A673 (cell line): ENCODE results near the gene TC2N. TPM values are rescaled to one million over a fixed set of nuclear protein-coding genes. Genes with fewer than 3 reads are reported as not detected.

ENCODE experiments used
- BruUV-seq: library from RNA; stranded (reverse); fragments of 400-500 nt; replicated peaks from 2 replicates; lab custom pipeline; 2021; lab: Mats Ljungman, UMichigan
- CTCF ChIA-PET: fragments of 300-600 bp; sonication (Branson Sonifier 250); formaldehyde crosslinking; loops from one replicate; lab custom pipeline; 2022; ENCODE audit warnings: antibody characterized with exemption; lab: Charles Lee
- POLR2A ChIA-PET: fragments of 300-600 bp; sonication (Branson Sonifier 250); formaldehyde crosslinking; loops from one replicate; lab custom pipeline; 2022; ENCODE audit warnings: antibody characterized with exemption; ENCODE audit not compliant: low non-redundant PET; lab: Charles Lee
- DNase-seq: peaks from one replicate; pipeline ENCODE4 v3.0.0-alpha.2; 2015; ENCODE audit warnings: low spot score
- H3K27ac ChIP-seq: fragments of 200-600 bp; sonication (generic); 2 replicates; pipeline ENCODE4 v1.5.1; 2016; ENCODE audit warnings: mixed run types, low read depth, mild to moderate bottlenecking, mixed read lengths, antibody characterized with exemption, low read length; ENCODE audit not compliant: poor library complexity, severe bottlenecking
- H3K27me3 ChIP-seq: fragments of 200-600 bp; sonication (generic); replicated peaks from 2 replicates; pipeline ENCODE4 v1.6.1; 2017; ENCODE audit warnings: mixed run types, low read depth, mild to moderate bottlenecking, mixed read lengths, antibody characterized with exemption, low read length; ENCODE audit not compliant: insufficient read depth, poor library complexity
- H3K36me3 ChIP-seq: fragments of 200-600 bp; sonication (generic); 2 replicates; pipeline ENCODE4 v1.6.1; 2016; ENCODE audit warnings: mixed run types, mild to moderate bottlenecking, mixed read lengths, antibody characterized with exemption, low read length; ENCODE audit not compliant: insufficient read depth, poor library complexity, severe bottlenecking
- H3K4me1 ChIP-seq: fragments of 200-600 bp; sonication (generic); 2 replicates; pipeline ENCODE4 v1.6.1; 2017; ENCODE audit warnings: mixed run types, mild to moderate bottlenecking, mixed read lengths, antibody characterized with exemption, low read length; ENCODE audit not compliant: insufficient read depth, poor library complexity, severe bottlenecking
- H3K4me3 ChIP-seq: fragments of 200-600 bp; sonication (generic); 2 replicates; pipeline ENCODE4 v1.5.1; 2016; ENCODE audit warnings: low read depth, mixed run types, mild to moderate bottlenecking, mixed read lengths, low read length; ENCODE audit not compliant: poor library complexity, severe bottlenecking
- H3K9me3 ChIP-seq: fragments of 200-600 bp; sonication (generic); 2 replicates; pipeline ENCODE4 v1.6.1; 2016; ENCODE audit warnings: mixed run types, low read depth, mild to moderate bottlenecking, mixed read lengths, antibody characterized with exemption, low read length; ENCODE audit not compliant: poor library complexity, severe bottlenecking
- CTCF ChIP-seq: fragments of 300-800, 200-600 bp; sonication (generic); conservative IDR thresholded peaks from 2 replicates; pipeline ENCODE4 v1.5.1; 2017; ENCODE audit warnings: low read depth, mild to moderate bottlenecking, antibody characterized with exemption, low read length, moderate library complexity, mixed read lengths
- EZH2 ChIP-seq: fragments of 200-600 bp; sonication (generic); IDR thresholded peaks from 2 replicates; pipeline ENCODE4 v1.6.1; 2017; ENCODE audit warnings: borderline replicate concordance, low read depth, mild to moderate bottlenecking, mixed read lengths, antibody characterized with exemption, low read length; ENCODE audit not compliant: poor library complexity, severe bottlenecking
- intact Hi-C: fragments of 100-400 bp; cut with micrococcal nuclease; formaldehyde crosslinking; loops from one replicate; pipeline ENCODE4 v1.10.0; 2022; ENCODE audit not compliant: unreplicated experiment
- total RNA-seq: library from RNA; stranded (reverse); gene quantifications from 2 replicates; pipeline ENCODE4 v1.2.3, GENCODE V29; 2021

TC2N gene
- total RNA-seq, 1 experiment from 2014 or later = 0.45 TPM

- H3K9me3 ChIP-seq = no peaks in the 10 kb centered on the region
- no peak overlapping the region for H3K4me3 ChIP-seq
- BruUV-seq = no TSS peak
- no peak overlapping the region for H3K27ac ChIP-seq
- TF ChIP-seq EZH2 (no peak), CTCF (no peak)
- ChIA-PET CTCF (no interaction called here), POLR2A (no interaction called here)
- H3K36me3 ChIP-seq = no peaks in the 10 kb centered on the region
- intact Hi-C loops = no loop called here
- H3K27me3 ChIP-seq = no peaks in the 10 kb centered on the region
- H3K4me1 ChIP-seq = no peaks in the 10 kb centered on the region
- no peak for DNase-seq
Observed at GRCh38 chr14:91901449-91902226, 34.3 kb upstream of the TC2N start.

GRCh38 chr14:91899806-91900205, 32.5 kb upstream of the TC2N start:
- ChIA-PET POLR2A (interaction anchor here (0.6 kb wide), 1 partner anchor 65 kb away, joined by 3 read pairs; no protein-coding TSS in a partner anchor), CTCF (no interaction called here)
- no peaks in the 10 kb centered on the region for H3K4me1 ChIP-seq
- H3K27me3 ChIP-seq = no peaks in the 10 kb centered on the region
- H3K27ac ChIP-seq = no peak overlapping the region
- no TSS peak for BruUV-seq
- no peaks in the 10 kb centered on the region for H3K36me3 ChIP-seq
- intact Hi-C loops = no loop called here
- no peaks in the 10 kb centered on the region for H3K9me3 ChIP-seq
- no peak for DNase-seq
- H3K4me3 ChIP-seq = no peak overlapping the region
- TF ChIP-seq EZH2 = no peak
- no peak for TF ChIP-seq CTCF

- intact Hi-C loops = no loop called here
- H3K27me3 ChIP-seq = no peaks in the 10 kb centered on the region
- TF ChIP-seq EZH2 (no peak), CTCF (no peak)
- no peak overlapping the region for H3K27ac ChIP-seq
- POLR2A ChIA-PET = interaction anchor here (0.6 kb wide), 1 partner anchor 64 kb away, joined by 3 read pairs; no protein-coding TSS in a partner anchor
- CTCF ChIA-PET = no interaction called here
- no TSS peak for BruUV-seq
- H3K4me1 ChIP-seq = no peaks in the 10 kb centered on the region
- no peak for DNase-seq
- no peaks in the 10 kb centered on the region for H3K36me3 ChIP-seq
- H3K4me3 ChIP-seq = no peak overlapping the region
- H3K9me3 ChIP-seq = no peaks in the 10 kb centered on the region
Observed at GRCh38 chr14:91899213-91899612, 31.9 kb upstream of the TC2N start.
